ENCODE data around the gene PTH1R.

The PTH1R gene

GRCh38 chr3:46930945-46931403 lies 53.5 kb downstream of the PTH1R start:
- DNase-seq (ENCODE audit: low read depth) = no peak
- in situ Hi-C loops (cut with HindIII; ENCODE audit: low sequenced_read_pairs) = no loop called here
- H3K4me3 ChIP-seq (ENCODE audit: low read depth, low read length) = no peak overlapping the region
- no peak for TF ChIP-seq CTCF (IDR thresholded peaks at IDR 0.05; ENCODE audit: low read depth, low read length, missing control alignments)

- no peak for TF ChIP-seq CTCF (IDR thresholded peaks at IDR 0.05; ENCODE audit: low read depth, low read length, missing control alignments)
- in situ Hi-C loops (cut with HindIII; ENCODE audit: low sequenced_read_pairs) = no loop called here
- DNase-seq (ENCODE audit: low read depth) = no peak
- H3K4me3 ChIP-seq (ENCODE audit: low read depth, low read length) = no peak overlapping the region
These were observed 54.3 kb downstream of the PTH1R start for GRCh38 chr3:46931631-46932331.

GRCh38 chr3:46932455-46933225 lies 55.1 kb downstream of the PTH1R start:
- TF ChIP-seq CTCF (IDR thresholded peaks at IDR 0.05; ENCODE audit: low read depth, low read length, missing control alignments) = no peak
- in situ Hi-C loops (cut with HindIII; ENCODE audit: low sequenced_read_pairs) = no loop called here
- DNase-seq (ENCODE audit: low read depth) = no peak
- no peak overlapping the region for H3K4me3 ChIP-seq (ENCODE audit: low read depth, low read length)

DNA sequence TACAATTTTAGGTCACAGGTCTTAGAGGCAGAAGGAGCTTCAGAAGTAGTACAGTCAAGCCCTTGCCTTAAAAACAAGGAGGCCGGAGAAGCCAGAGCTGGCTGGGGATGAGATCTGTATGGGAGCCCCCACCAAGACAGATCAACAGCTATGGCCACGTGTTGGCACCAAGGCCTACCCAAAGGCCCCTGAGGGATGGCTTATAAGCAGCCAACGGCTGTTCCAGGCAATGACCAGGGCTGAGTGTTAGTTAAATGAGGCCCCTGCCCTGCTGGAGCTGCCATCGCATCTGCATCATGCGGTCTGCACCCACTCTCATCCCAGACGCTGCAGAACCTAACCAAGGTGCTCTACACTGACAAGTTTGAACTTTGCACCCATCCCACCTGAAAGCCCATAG lies 55.7 kb downstream of the PTH1R start:
- no peak for TF ChIP-seq CTCF (IDR thresholded peaks at IDR 0.05; ENCODE audit: low read depth, low read length, missing control alignments)
- in situ Hi-C loops (cut with HindIII; ENCODE audit: low sequenced_read_pairs) = no loop called here

GRCh38 chr3:46934072-46934471 lies 56.6 kb downstream of the PTH1R start:
- TF ChIP-seq CTCF (IDR thresholded peaks at IDR 0.05; ENCODE audit: low read depth, low read length, missing control alignments) = no peak
- no peak for DNase-seq (ENCODE audit: low read depth)
- in situ Hi-C loops (cut with HindIII; ENCODE audit: low sequenced_read_pairs) = no loop called here
- H3K4me3 ChIP-seq (ENCODE audit: low read depth, low read length) = no peak overlapping the region

More for the DNA sequence above, 55.7 kb downstream of the PTH1R start:
- H3K4me3 ChIP-seq (ENCODE audit: low read depth, low read length) = no peak overlapping the region
- no peak for DNase-seq (ENCODE audit: low read depth)

GRCh38 chr3:46934498-46935167 lies 57.1 kb downstream of the PTH1R start:
- in situ Hi-C loops (cut with HindIII; ENCODE audit: low sequenced_read_pairs) = no loop called here
- H3K4me3 ChIP-seq (ENCODE audit: low read depth, low read length) = no peak overlapping the region
- DNase-seq (ENCODE audit: low read depth) = no peak
- no peak for TF ChIP-seq CTCF (IDR thresholded peaks at IDR 0.05; ENCODE audit: low read depth, low read length, missing control alignments)
